Measurements from ENCODE around the gene RXFP3. TPM values are rescaled to one million over a fixed set of nuclear protein-coding genes. Genes with fewer than 3 reads are reported as not detected.
A peak's percentile ranks its signal among the peaks of the same experiment; 100 is the strongest.

Gene RXFP3
- total and polyA plus RNA-seq, 2 of the 8 experiments (the other 6 are each of a cell fraction or from before 2014, with no cell fraction given): 0.15 TPM; not detected in 1

DNA sequence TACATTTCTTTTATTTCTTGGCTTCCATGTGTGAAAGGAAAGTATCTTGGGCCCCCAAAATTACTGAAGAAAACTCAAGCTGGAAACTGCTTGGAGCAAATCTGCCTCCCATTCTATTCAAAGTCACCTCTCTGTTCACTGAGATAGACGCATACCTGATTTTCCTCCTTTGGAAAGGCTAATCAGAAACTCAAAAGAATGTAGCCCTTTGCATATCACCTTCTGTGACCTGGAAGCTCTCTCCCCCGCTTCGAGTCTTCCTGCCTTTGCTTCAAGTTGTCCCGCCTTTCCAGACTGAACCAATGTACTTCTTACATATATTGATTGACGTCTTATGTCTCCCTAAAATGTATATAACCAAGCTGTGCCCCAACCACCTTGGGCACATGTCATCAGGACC, 5.0 kb upstream of the RXFP3 start:
- Histone ChIP-seq H3K4me2 (ENCODE audit: insufficient read depth in 1 of 2, low read depth in 2 of 2, low read length in 2 of 2) (peak overlapping the region; percentile 8; a peak in 2 of 4 replicates), H4K5ac (ENCODE audit: insufficient read length, low read depth, low read length) (no peak overlapping the region), H3K36me3 (ENCODE audit: control insufficient read depth in 2 of 4, insufficient read depth in 4 of 4, low read length in 3 of 4) (no peaks in the 10 kb centered on the region), H4K8ac (ENCODE audit: extremely low read depth, insufficient read depth, low read length) (no peak overlapping the region), H4K91ac (replicated peaks; ENCODE audit: insufficient read length, low read length) (no peak overlapping the region), H2BK12ac (ENCODE audit: low read depth, low read length) (no peak overlapping the region), H3K27me3 (replicated peaks in 1 of 4; ENCODE audit: control insufficient read depth in 3 of 4, extremely low read depth in 1 of 4, insufficient read depth in 3 of 4, low read length in 3 of 4) (peaks cover 0 to 2% (median 1%) of the 10 kb centered on the region in 4 experiments; a peak in 5 of 7 replicates), H3K56ac (replicated peaks; ENCODE audit: insufficient read length, low read depth, low read length) (no peak overlapping the region), H2BK120ac (replicated peaks; ENCODE audit: low read depth, low read length) (no peak overlapping the region), H3K4me3 (ENCODE audit: extremely low read depth in 1 of 4, insufficient read depth in 2 of 4, low read depth in 3 of 4, low read length in 4 of 4) (0 out of 8 replicates have a peak overlapping the region, but pooled peaks of 1 of the 4 experiments have one; percentile 2), H3K18ac (ENCODE audit: extremely low read depth, low read length) (no peak overlapping the region), H3K9me3 (ENCODE audit: insufficient read depth in 2 of 2, low read depth in 1 of 2, low read length in 1 of 2) (no peaks in the 10 kb centered on the region), H2BK15ac (ENCODE audit: low read length) (no peak overlapping the region), H2BK20ac (ENCODE audit: low read length) (no peak overlapping the region), H2AFZ (ENCODE audit: low read length) (no peak overlapping the region), H4K20me1 (replicated peaks in 1 of 2; ENCODE audit: control insufficient read depth in 1 of 2, insufficient read depth in 2 of 2, low read length in 2 of 2) (no peaks in the 10 kb centered on the region), H3K14ac (ENCODE audit: insufficient read length) (no peak overlapping the region), H2AK5ac (ENCODE audit: low read depth, low read length) (no peak overlapping the region), H3K27ac (ENCODE audit: low read depth, low read length) (no peak overlapping the region), H3K4ac (replicated peaks; ENCODE audit: insufficient read length, low read depth, low read length) (no peak overlapping the region), H3K79me2 (ENCODE audit: control insufficient read depth in 1 of 2, insufficient read depth in 2 of 2, low read length in 2 of 2) (no peaks in the 10 kb centered on the region), H3K79me1 (ENCODE audit: low read depth, low read length) (no peaks in the 10 kb centered on the region), H3K23ac (ENCODE audit: insufficient read length) (no peak overlapping the region), H3K4me1 (replicated peaks in 1 of 4; ENCODE audit: control insufficient read depth in 3 of 4, insufficient read depth in 4 of 4, low read length in 3 of 4) (peaks cover 2 to 15% (median 10%) of the 10 kb centered on the region in 4 experiments; a peak in 5 of 7 replicates), H2BK5ac (ENCODE audit: low read depth, low read length) (no peak overlapping the region), H3K9ac (replicated peaks in 1 of 4; ENCODE audit: extremely low read depth in 1 of 4, low read depth in 3 of 4, low read length in 3 of 4) (no peak overlapping the region), H3K23me2 (ENCODE audit: low read depth, low read length) (peaks cover 2% of the 10 kb centered on the region; the same call in 1 of the 2 replicates)
- DNase-seq (ENCODE audit: low read depth in 1 of 2, low spot score in 2 of 2): no peak
- 40% methylated on average over 5 of the region's 5 CpGs; no CpG with 5 or more reads in 1 of the 2 experiments for WGBS, 2 experiments (ENCODE audit: extremely low coverage in 1 of 2, insufficient coverage in 1 of 2, insufficient read length in 1 of 2, insufficient replicate concordance in 2 of 2, low coverage in 1 of 2, low lambda C conversion rate in 2 of 2, missing lambda C conversion rate in 1 of 2)
- ChIA-PET CTCF (ENCODE audit: partially characterized antibody) (interaction anchor here (0.9 to 2.5 kb wide), 7 partner anchors 21 to 493 kb away, joined by 3 to 10 read pairs (median 3); no protein-coding TSS in a partner anchor), POLR2A (ENCODE audit: partially characterized antibody) (no interaction called here)
- TF ChIP-seq, protein P1, sequence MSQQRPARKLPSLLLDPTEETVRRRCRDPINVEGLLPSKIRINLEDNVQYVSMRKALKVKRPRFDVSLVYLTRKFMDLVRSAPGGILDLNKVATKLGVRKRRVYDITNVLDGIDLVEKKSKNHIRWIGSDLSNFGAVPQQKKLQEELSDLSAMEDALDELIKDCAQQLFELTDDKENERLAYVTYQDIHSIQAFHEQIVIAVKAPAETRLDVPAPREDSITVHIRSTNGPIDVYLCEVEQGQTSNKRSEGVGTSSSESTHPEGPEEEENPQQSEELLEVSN (IDR thresholded peaks at IDR 0.05): peak; percentile 42; the same call in 1 of the 2 replicates
- TF ChIP-seq TEAD4 (IDR thresholded peaks at IDR 0.05; ENCODE audit: low read depth, low read length) (0 out of 2 replicates have a peak, but pooled peaks have one; percentile 25), TCF12 (IDR thresholded peaks at IDR 0.05; ENCODE audit: low read depth, low read length) (no peak)
- peak; percentile 13 for FAIRE-seq
